WTC11 (cell line): Measurements from ENCODE around the gene CCNYL1. TPM values are rescaled to one million over a fixed set of nuclear protein-coding genes. Genes with fewer than 3 reads are reported as not detected.
A peak's percentile ranks its signal among the peaks of the same experiment; 100 is the strongest.

Experiments used
- ATAC-seq: fragments of 200-7000 bp; cut with Tn5 transposase; 2 replicates; pipeline ENCODE4 v1.10.0; 2021; ENCODE audit warnings: mild to moderate bottlenecking, moderate library complexity
- CTCF ChIA-PET: fragments of 300-600 bp; sonication (Branson Sonifier 250); formaldehyde crosslinking; loops from one replicate; lab custom pipeline; 2021; ENCODE audit warnings: antibody characterized with exemption; lab: Charles Lee
- POLR2A ChIA-PET: fragments of 350-600 bp; sonication (Branson Sonifier 250); formaldehyde crosslinking; loops from one replicate; lab custom pipeline; 2021; ENCODE audit warnings: antibody characterized with exemption; lab: Charles Lee
- DNase-seq: peaks from one replicate; pipeline ENCODE4 v3.0.0; 2021; ENCODE audit warnings: low spot score
- H3K27ac Mint-ChIP-seq: 2 replicates; pipeline ENCODE4 v1.8.0; 2021; ENCODE audit warnings: mixed read lengths
- H3K27me3 Mint-ChIP-seq: 2 replicates; pipeline ENCODE4 v1.8.0; 2021; ENCODE audit warnings: low read depth, mild to moderate bottlenecking, moderate library complexity, mixed read lengths
- H3K36me3 Mint-ChIP-seq: 2 replicates; pipeline ENCODE4 v1.8.0; 2021; ENCODE audit warnings: mixed read lengths
- H3K4me1 Mint-ChIP-seq: 2 replicates; pipeline ENCODE4 v1.8.0; 2022; ENCODE audit warnings: mixed read lengths
- H3K4me3 Mint-ChIP-seq: 2 replicates; pipeline ENCODE4 v1.8.0; 2021; ENCODE audit warnings: mild to moderate bottlenecking, moderate library complexity, mixed read lengths
- H3K9me3 Mint-ChIP-seq: 2 replicates; pipeline ENCODE4 v1.8.0; 2021; ENCODE audit warnings: mixed read lengths
- ATF1 ChIP-seq: sonication (generic); formaldehyde crosslinking; IDR thresholded peaks from 2 replicates; pipeline ENCODE4 v1.8.1; 2023; ENCODE audit warnings: mild to moderate bottlenecking, moderate library complexity, missing genetic modification reagents
- EMX1 ChIP-seq: fragments of 250-450 bp; sonication (Bioruptor Pico); IDR thresholded peaks from 2 replicates; pipeline ENCODE4 v1.8.0; 2021; ENCODE audit warnings: mild to moderate bottlenecking
- ESRRA ChIP-seq: sonication (generic); formaldehyde crosslinking; IDR thresholded peaks from 2 replicates; pipeline ENCODE4 v1.8.1; 2022; ENCODE audit warnings: mild to moderate bottlenecking, missing genetic modification reagents, borderline replicate concordance
- ETV6 ChIP-seq: sonication (generic); formaldehyde crosslinking; IDR thresholded peaks from 2 replicates; pipeline ENCODE4 v1.8.1; 2022; ENCODE audit warnings: mild to moderate bottlenecking, missing genetic modification reagents
- KAT7 ChIP-seq: sonication (generic); formaldehyde crosslinking; IDR thresholded peaks from 2 replicates; pipeline ENCODE4 v1.8.1; 2023; ENCODE audit warnings: missing genetic modification reagents, mild to moderate bottlenecking, borderline replicate concordance
- NFATC4 ChIP-seq: fragments of 250-450 bp; sonication (Bioruptor Pico); IDR thresholded peaks from 2 replicates; pipeline ENCODE4 v1.9.0; 2021; ENCODE audit warnings: mild to moderate bottlenecking
- ZNF138 ChIP-seq: sonication (generic); formaldehyde crosslinking; conservative IDR thresholded peaks from 2 replicates; pipeline ENCODE4 v1.8.1; 2022; ENCODE audit warnings: mild to moderate bottlenecking, moderate library complexity, missing genetic modification reagents
- ZNF396 ChIP-seq: fragments of 250-450 bp; sonication (Bioruptor Pico); IDR thresholded peaks from 2 replicates; pipeline ENCODE4 v1.8.0; 2021; ENCODE audit warnings: mild to moderate bottlenecking, moderate library complexity, borderline replicate concordance
- ZNF423 ChIP-seq: fragments of 250-450 bp; sonication (Bioruptor Pico); IDR thresholded peaks from 2 replicates; pipeline ENCODE4 v2.1.2; 2022; ENCODE audit warnings: mild to moderate bottlenecking, moderate library complexity
- ZNF671 ChIP-seq: fragments of 250-450 bp; sonication (Bioruptor Pico); IDR thresholded peaks from 2 replicates; pipeline ENCODE4 v1.8.0; 2021; ENCODE audit warnings: mild to moderate bottlenecking
- total RNA-seq: library from RNA; stranded (reverse); gene quantifications from 3 replicates; pipeline ENCODE4 v1.2.3, GENCODE V29; 2021
- TF ChIP-seq, protein P1 (sequence below): sonication (generic); formaldehyde crosslinking; IDR thresholded peaks from 2 replicates; pipeline ENCODE4 v1.8.1; 2023; ENCODE audit warnings: mild to moderate bottlenecking, missing genetic modification reagents, borderline replicate concordance
- TF ChIP-seq, protein P2 (sequence below): fragments of 200-600 bp; IDR thresholded peaks from 2 replicates; pipeline ENCODE4 v1.8.0; 2022; ENCODE audit warnings: antibody characterized with exemption
- TF ChIP-seq, protein P3 (sequence below): sonication (generic); formaldehyde crosslinking; IDR thresholded peaks from 2 replicates; pipeline ENCODE4 v1.8.1; 2023; ENCODE audit warnings: mild to moderate bottlenecking, missing genetic modification reagents, moderate library complexity
- TF ChIP-seq, protein P4 (sequence below): sonication (generic); formaldehyde crosslinking; IDR thresholded peaks from 2 replicates; pipeline ENCODE4 v1.8.0; 2023; ENCODE audit warnings: missing genetic modification reagents, mild to moderate bottlenecking, borderline replicate concordance
- TF ChIP-seq, protein P5 (sequence below): fragments of 250-450 bp; sonication (Bioruptor Pico); IDR thresholded peaks from 2 replicates; pipeline ENCODE4 v1.9.0; 2021; ENCODE audit warnings: mild to moderate bottlenecking, borderline replicate concordance

Gene CCNYL1
- total RNA-seq, 1 experiment from 2014 or later = 31.6 TPM

DNA sequence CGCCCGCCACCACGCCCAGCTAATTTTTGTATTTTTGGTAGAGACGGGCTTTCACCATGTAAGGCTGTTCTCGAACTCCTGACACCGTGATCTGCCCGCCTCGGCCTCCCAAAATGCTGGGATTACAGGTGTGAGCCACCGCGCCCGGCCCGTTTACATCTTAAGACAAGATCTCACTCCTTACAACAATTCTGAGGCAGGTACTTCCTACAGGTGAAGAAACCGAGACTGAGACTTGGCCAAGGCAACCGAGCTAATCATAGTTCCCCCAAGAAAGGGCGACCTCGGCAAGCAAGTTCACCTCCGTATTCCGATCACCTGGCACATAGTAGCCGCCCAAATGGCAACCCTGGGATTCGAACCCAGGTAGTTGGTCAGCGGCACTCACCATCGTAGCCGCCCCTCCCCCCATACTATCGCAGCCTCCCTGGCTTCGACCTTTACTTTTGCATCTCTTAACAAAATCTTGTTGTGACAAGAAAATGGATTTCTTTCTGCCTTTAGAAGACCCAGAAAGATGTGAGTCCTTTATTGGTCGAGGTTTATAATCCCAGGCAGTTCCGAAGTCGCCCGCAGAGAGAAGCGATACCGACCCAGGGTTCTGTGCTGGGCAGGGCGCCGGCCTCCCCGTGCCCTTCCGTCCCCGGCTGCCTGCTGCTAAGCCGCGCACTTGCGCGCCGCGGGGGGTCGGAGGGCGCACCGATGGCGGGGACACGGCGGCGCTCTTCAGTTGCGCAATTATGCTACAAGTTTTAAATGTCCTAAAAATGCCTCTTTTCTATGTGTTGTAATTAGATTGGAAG, 59.4 kb downstream of the CCNYL1 start:
- H3K4me3 Mint-ChIP-seq = peak overlapping the region; percentile 87
- DNase-seq (peak; percentile 54), ATAC-seq (no peak)
- peaks cover 60% of the 10 kb centered on the region for H3K4me1 Mint-ChIP-seq
- H3K27me3 Mint-ChIP-seq = no peaks in the 10 kb centered on the region
- peak overlapping the region; percentile 98 for H3K27ac Mint-ChIP-seq
- ChIA-PET CTCF (interaction anchor here (0.7 to 6.3 kb wide), 10 partner anchors 10 to 301 kb away, joined by 3 to 95 read pairs (median 4); partner anchors contain the start of gene METTL21A), POLR2A (interaction anchor here (0.9 to 1.9 kb wide), 6 partner anchors 41 to 255 kb away, joined by 3 to 15 read pairs (median 5); partner anchors contain the start of genes CCNYL1, METTL21A and PLEKHM3)
- H3K36me3 Mint-ChIP-seq = peaks cover 9% of the 10 kb centered on the region
- H3K9me3 Mint-ChIP-seq = no peaks in the 10 kb centered on the region
- TF ChIP-seq, protein P1, sequence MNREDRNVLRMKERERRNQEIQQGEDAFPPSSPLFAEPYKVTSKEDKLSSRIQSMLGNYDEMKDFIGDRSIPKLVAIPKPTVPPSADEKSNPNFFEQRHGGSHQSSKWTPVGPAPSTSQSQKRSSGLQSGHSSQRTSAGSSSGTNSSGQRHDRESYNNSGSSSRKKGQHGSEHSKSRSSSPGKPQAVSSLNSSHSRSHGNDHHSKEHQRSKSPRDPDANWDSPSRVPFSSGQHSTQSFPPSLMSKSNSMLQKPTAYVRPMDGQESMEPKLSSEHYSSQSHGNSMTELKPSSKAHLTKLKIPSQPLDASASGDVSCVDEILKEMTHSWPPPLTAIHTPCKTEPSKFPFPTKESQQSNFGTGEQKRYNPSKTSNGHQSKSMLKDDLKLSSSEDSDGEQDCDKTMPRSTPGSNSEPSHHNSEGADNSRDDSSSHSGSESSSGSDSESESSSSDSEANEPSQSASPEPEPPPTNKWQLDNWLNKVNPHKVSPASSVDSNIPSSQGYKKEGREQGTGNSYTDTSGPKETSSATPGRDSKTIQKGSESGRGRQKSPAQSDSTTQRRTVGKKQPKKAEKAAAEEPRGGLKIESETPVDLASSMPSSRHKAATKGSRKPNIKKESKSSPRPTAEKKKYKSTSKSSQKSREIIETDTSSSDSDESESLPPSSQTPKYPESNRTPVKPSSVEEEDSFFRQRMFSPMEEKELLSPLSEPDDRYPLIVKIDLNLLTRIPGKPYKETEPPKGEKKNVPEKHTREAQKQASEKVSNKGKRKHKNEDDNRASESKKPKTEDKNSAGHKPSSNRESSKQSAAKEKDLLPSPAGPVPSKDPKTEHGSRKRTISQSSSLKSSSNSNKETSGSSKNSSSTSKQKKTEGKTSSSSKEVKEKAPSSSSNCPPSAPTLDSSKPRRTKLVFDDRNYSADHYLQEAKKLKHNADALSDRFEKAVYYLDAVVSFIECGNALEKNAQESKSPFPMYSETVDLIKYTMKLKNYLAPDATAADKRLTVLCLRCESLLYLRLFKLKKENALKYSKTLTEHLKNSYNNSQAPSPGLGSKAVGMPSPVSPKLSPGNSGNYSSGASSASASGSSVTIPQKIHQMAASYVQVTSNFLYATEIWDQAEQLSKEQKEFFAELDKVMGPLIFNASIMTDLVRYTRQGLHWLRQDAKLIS (CRISPR knock-in tag) = peak; percentile 37; the same call in 1 of the 2 replicates
- TF ChIP-seq ETV6 (0 out of 2 replicates have a peak, but pooled peaks have one; percentile 15), ESRRA (CRISPR knock-in tag) (no peak), ZNF138 (CRISPR knock-in tag) (no peak), ATF1 (CRISPR knock-in tag) (no peak), ZNF671 (CRISPR knock-in tag) (no peak), EMX1 (no peak), KAT7 (CRISPR knock-in tag) (no peak), ZNF423 (peak; percentile 91), NFATC4 (no peak), ZNF396 (CRISPR knock-in tag) (no peak)
- TF ChIP-seq, protein P2, sequence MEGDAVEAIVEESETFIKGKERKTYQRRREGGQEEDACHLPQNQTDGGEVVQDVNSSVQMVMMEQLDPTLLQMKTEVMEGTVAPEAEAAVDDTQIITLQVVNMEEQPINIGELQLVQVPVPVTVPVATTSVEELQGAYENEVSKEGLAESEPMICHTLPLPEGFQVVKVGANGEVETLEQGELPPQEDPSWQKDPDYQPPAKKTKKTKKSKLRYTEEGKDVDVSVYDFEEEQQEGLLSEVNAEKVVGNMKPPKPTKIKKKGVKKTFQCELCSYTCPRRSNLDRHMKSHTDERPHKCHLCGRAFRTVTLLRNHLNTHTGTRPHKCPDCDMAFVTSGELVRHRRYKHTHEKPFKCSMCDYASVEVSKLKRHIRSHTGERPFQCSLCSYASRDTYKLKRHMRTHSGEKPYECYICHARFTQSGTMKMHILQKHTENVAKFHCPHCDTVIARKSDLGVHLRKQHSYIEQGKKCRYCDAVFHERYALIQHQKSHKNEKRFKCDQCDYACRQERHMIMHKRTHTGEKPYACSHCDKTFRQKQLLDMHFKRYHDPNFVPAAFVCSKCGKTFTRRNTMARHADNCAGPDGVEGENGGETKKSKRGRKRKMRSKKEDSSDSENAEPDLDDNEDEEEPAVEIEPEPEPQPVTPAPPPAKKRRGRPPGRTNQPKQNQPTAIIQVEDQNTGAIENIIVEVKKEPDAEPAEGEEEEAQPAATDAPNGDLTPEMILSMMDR = no peak
- TF ChIP-seq, protein P3, sequence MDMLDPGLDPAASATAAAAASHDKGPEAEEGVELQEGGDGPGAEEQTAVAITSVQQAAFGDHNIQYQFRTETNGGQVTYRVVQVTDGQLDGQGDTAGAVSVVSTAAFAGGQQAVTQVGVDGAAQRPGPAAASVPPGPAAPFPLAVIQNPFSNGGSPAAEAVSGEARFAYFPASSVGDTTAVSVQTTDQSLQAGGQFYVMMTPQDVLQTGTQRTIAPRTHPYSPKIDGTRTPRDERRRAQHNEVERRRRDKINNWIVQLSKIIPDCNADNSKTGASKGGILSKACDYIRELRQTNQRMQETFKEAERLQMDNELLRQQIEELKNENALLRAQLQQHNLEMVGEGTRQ (CRISPR knock-in tag) = no peak
- TF ChIP-seq, protein P4, sequence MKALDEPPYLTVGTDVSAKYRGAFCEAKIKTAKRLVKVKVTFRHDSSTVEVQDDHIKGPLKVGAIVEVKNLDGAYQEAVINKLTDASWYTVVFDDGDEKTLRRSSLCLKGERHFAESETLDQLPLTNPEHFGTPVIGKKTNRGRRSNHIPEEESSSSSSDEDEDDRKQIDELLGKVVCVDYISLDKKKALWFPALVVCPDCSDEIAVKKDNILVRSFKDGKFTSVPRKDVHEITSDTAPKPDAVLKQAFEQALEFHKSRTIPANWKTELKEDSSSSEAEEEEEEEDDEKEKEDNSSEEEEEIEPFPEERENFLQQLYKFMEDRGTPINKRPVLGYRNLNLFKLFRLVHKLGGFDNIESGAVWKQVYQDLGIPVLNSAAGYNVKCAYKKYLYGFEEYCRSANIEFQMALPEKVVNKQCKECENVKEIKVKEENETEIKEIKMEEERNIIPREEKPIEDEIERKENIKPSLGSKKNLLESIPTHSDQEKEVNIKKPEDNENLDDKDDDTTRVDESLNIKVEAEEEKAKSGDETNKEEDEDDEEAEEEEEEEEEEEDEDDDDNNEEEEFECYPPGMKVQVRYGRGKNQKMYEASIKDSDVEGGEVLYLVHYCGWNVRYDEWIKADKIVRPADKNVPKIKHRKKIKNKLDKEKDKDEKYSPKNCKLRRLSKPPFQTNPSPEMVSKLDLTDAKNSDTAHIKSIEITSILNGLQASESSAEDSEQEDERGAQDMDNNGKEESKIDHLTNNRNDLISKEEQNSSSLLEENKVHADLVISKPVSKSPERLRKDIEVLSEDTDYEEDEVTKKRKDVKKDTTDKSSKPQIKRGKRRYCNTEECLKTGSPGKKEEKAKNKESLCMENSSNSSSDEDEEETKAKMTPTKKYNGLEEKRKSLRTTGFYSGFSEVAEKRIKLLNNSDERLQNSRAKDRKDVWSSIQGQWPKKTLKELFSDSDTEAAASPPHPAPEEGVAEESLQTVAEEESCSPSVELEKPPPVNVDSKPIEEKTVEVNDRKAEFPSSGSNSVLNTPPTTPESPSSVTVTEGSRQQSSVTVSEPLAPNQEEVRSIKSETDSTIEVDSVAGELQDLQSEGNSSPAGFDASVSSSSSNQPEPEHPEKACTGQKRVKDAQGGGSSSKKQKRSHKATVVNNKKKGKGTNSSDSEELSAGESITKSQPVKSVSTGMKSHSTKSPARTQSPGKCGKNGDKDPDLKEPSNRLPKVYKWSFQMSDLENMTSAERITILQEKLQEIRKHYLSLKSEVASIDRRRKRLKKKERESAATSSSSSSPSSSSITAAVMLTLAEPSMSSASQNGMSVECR (CRISPR knock-in tag) = no peak
- TF ChIP-seq, protein P5, sequence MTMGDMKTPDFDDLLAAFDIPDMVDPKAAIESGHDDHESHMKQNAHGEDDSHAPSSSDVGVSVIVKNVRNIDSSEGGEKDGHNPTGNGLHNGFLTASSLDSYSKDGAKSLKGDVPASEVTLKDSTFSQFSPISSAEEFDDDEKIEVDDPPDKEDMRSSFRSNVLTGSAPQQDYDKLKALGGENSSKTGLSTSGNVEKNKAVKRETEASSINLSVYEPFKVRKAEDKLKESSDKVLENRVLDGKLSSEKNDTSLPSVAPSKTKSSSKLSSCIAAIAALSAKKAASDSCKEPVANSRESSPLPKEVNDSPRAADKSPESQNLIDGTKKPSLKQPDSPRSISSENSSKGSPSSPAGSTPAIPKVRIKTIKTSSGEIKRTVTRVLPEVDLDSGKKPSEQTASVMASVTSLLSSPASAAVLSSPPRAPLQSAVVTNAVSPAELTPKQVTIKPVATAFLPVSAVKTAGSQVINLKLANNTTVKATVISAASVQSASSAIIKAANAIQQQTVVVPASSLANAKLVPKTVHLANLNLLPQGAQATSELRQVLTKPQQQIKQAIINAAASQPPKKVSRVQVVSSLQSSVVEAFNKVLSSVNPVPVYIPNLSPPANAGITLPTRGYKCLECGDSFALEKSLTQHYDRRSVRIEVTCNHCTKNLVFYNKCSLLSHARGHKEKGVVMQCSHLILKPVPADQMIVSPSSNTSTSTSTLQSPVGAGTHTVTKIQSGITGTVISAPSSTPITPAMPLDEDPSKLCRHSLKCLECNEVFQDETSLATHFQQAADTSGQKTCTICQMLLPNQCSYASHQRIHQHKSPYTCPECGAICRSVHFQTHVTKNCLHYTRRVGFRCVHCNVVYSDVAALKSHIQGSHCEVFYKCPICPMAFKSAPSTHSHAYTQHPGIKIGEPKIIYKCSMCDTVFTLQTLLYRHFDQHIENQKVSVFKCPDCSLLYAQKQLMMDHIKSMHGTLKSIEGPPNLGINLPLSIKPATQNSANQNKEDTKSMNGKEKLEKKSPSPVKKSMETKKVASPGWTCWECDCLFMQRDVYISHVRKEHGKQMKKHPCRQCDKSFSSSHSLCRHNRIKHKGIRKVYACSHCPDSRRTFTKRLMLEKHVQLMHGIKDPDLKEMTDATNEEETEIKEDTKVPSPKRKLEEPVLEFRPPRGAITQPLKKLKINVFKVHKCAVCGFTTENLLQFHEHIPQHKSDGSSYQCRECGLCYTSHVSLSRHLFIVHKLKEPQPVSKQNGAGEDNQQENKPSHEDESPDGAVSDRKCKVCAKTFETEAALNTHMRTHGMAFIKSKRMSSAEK (CRISPR knock-in tag) = no peak
